GM19025 (cell line): Measurements from ENCODE around the gene CXCR6.

Experiments used
- ATAC-seq: cut with Tn5 transposase; IDR thresholded peaks from one replicate; pipeline ENCODE4 v1.9.1; 2021; ENCODE audit warnings: mild to moderate bottlenecking, low read depth, moderate library complexity; ENCODE audit not compliant: unreplicated experiment

The CXCR6 gene

GRCh38 chr3:45921158-45922038, 21.9 kb upstream of the CXCR6 start:
- ATAC-seq, result no peak

GRCh38 chr3:45922039-45922326, 21.3 kb upstream of the CXCR6 start:
- no peak for ATAC-seq

GRCh38 chr3:45922950-45923590, 20.2 kb upstream of the CXCR6 start:
- ATAC-seq, result no peak

- no peak for ATAC-seq
These were observed 19.5 kb upstream of the CXCR6 start for GRCh38 chr3:45923755-45924154.

- ATAC-seq, result no peak
These were observed 15.4 kb upstream of the CXCR6 start for GRCh38 chr3:45927881-45928280.

- no peak for ATAC-seq
These were observed 14.1 kb upstream of the CXCR6 start for GRCh38 chr3:45929042-45929679.

- ATAC-seq, result no peak
These were observed 11.8 kb upstream of the CXCR6 start for GRCh38 chr3:45931496-45931895.

- no peak for ATAC-seq
These were observed 11.2 kb upstream of the CXCR6 start for GRCh38 chr3:45932112-45932511.

GRCh38 chr3:45933591-45933990, 9.7 kb upstream of the CXCR6 start:
- no peak for ATAC-seq

GRCh38 chr3:45936261-45936660, 7.0 kb upstream of the CXCR6 start:
- no peak for ATAC-seq

- ATAC-seq, result no peak
These were observed 5.8 kb upstream of the CXCR6 start for GRCh38 chr3:45937206-45938042.

GRCh38 chr3:45938043-45938435, 5.2 kb upstream of the CXCR6 start:
- ATAC-seq, result no peak

GRCh38 chr3:45938864-45939263, 4.4 kb upstream of the CXCR6 start:
- ATAC-seq, result no peak

- ATAC-seq, result no peak
These were observed 3.9 kb upstream of the CXCR6 start for GRCh38 chr3:45939341-45939771.

GRCh38 chr3:45940004-45940780, 3.1 kb upstream of the CXCR6 start:
- ATAC-seq, result no peak

- ATAC-seq, result no peak
These were observed 2.4 kb upstream of the CXCR6 start for GRCh38 chr3:45940781-45941365.

- no peak for ATAC-seq
These were observed 1.0 kb upstream of the CXCR6 start for GRCh38 chr3:45942051-45942825.

GRCh38 chr3:45944830-45945620, 1.8 kb downstream of the CXCR6 start:
- no peak for ATAC-seq
